HG03354 (cell line): ENCODE results near the gene DUOXA2.

ENCODE experiments used
- ATAC-seq: cut with Tn5 transposase; IDR thresholded peaks from one replicate; pipeline ENCODE4 v1.9.1; 2021; ENCODE audit warnings: mild to moderate bottlenecking; ENCODE audit not compliant: unreplicated experiment, poor library complexity, severe bottlenecking

Gene DUOXA2

DNA sequence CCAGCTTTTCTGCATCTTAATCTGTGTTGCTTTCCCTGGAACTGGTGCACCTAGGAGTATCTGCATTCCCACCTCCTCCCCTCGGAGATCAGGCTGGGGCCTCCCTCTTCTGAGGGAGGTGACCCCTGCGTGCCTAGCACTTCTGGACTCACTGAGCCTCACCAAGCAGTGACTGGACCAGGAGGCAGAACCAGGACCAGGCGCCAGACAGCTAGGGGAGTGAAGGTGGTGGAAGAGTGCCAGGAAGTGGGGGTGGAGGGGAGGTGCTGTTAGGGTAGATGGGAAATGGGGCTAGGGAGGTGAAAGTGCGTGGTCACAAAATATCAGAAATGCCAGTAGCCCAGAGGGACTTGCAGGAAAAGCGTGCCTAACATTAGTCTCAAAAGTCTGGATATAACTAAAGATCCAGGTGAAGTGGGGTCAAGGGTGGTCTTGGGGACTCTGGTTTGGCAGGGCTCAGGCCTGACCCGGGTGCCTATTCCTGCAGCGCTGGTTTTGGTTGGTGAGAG is 1.2 kb downstream of the DUOXA2 start:
- ATAC-seq = no peak

DNA sequence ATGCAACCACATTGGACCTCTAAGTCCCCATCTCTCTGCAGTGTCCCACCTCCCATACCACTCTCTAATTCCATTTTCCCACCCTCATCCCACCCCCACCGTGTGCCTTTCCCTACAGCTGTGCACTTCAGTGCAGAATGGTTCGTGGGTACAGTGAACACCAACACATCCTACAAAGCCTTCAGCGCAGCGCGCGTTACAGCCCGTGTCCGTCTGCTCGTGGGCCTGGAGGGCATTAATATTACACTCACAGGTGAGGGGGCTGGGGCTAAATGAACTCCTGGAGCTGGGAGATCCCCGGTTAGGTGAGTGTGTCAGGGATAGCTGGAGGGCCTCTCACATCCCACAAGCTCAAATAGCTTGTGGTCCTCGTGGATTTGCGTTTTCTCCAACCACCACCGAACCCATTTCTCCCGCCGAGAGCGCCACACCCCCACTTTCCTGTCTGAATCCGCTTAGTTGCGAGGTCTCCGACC is 1.9 kb downstream of the DUOXA2 start:
- no peak for ATAC-seq

DNA sequence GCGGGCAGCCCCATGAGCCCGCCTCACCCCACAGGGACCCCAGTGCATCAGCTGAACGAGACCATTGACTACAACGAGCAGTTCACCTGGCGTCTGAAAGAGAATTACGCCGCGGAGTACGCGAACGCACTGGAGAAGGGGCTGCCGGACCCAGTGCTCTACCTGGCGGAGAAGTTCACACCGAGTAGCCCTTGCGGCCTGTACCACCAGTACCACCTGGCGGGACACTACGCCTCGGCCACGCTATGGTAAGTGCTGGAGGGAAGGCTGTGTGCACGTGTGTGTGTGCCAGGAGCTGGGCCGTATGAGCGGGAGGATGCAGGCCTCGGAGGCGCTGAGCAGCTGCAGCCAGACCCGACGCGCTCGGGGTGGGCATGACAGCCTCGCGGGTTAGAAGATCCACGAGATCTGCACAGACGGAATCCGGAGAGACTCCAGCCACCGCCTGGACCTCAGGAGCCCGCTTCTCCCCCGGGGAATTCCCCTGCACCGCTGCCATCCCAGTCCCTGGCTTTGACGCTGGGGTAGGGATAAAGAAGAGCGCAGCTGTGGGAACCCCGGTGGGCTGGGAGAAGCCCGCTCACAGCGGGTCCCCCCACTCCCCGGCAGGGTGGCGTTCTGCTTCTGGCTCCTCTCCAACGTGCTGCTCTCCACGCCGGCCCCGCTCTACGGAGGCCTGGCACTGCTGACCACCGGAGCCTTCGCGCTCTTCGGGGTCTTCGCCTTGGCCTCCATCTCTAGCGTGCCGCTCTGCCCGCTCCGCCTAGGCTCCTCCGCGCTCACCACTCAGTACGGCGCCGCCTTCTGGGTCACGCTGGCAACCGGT is 2.6 kb downstream of the DUOXA2 start:
- ATAC-seq = no peak

DNA sequence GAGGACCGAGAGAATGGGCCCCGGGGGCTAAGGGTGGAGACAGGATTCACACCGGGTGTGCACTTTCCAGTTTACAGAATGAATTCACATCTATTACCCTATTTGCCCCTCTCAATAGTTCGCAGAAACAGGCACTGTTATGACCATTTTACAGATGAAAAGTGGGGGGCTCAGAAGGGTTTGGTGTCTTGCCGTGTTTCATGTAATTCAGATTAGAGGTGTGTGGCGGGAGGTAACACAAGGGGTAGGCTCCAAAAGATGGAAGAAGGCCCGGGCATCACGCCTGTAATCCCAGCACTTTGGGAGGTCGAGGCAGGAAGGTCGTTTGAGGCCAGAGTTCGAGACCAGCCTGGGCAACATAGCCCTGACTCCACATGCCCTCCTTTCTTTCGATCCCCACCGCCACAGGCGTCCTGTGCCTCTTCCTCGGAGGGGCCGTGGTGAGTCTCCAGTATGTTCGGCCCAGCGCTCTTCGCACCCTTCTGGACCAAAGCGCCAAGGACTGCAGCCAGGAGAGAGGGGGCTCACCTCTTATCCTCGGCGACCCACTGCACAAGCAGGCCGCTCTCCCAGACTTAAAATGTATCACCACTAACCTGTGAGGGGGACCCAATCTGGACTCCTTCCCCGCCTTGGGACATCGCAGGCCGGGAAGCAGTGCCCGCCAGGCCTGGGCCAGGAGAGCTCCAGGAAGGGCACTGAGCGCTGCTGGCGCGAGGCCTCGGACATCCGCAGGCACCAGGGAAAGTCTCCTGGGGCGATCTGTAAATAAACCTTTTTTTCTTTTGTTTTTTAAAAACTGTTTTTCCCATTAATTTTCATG is 3.4 kb downstream of the DUOXA2 start:
- ATAC-seq = peak; percentile 19

DNA sequence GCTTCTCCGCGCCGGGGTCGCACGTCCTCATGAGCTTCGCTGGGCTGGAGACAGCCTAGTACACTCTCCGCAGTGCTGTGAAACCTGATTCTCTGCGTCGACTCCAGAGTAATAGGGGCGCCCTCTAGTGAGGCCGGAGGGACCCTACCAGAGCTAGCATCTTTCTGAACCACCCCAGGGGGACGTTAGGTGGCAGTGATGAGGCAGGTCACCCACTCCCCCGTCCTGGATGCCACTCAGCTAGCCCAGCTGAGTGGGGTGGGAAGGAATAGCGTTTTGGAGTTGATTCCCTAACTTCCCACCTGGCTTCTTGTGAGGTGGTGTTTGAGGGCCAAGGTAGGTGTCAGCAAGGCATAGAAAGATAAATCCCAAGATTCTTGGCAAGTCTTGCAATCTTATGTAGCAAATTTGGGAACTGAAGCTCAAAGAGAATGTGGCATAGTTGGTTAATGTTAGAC is 4.0 kb downstream of the DUOXA2 start:
- peak; percentile 93 for ATAC-seq

DNA sequence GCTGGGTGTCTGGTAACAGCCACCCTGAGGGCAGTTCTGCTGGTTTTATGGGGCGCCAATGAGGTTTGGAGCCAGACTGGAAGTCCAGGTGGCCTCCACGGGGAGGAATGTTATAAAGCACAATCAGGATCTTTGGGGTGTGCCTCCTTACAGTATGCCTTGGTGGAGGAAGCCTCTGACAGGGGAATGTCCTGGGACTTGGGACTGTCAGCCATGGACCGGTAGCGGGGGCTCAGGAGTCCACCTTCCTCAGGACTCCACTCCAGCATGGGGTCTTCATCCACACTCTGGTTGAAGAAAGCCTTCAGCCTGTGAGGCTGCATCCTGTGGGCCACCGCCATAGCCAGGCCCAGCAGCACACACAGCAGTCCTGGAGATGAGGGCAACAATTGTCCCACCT is 4.9 kb downstream of the DUOXA2 start:
- ATAC-seq = no peak

DNA sequence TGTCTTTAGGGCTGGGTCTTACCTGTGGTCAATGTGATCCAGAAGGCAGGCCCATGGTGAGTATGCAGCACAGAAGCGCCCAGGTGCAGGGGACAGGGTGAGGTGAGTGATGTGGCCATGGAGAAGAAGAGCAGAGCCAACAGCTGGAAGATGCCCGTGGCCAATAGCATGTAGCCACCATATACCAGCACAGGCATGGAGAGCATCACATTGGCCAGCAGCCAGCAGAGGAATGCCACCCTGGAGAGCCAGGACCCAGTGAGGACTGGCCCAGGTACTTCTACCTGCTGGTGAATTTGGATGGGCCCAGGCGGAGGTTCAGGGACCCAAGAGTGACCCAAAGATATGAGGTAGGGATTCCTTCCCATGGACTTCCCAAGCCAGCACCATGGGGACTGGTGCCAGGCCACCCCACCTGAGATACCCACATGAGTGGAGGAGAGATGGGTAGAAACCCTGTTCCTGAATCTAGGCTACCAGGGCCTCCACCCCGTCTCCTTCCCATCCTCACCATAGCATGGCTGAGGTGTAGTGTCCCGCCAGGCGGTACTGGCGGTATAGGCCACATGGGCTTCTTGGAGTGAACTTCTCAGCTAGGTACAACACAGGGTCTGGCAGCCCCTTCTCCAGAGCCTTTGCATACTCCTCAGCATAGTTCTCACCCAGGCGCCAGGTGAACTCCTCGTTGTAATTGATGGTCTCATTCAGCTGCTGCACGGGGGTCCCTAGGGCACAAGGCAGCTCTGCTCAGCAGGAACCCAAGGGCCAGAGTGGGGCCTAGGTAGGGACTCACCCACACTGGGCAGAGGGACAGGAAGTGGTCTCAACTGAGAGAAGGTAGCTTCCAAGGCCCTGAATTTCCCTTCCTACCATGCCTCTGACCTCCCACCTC is 6.2 kb downstream of the DUOXA2 start:
- no peak for ATAC-seq

DNA sequence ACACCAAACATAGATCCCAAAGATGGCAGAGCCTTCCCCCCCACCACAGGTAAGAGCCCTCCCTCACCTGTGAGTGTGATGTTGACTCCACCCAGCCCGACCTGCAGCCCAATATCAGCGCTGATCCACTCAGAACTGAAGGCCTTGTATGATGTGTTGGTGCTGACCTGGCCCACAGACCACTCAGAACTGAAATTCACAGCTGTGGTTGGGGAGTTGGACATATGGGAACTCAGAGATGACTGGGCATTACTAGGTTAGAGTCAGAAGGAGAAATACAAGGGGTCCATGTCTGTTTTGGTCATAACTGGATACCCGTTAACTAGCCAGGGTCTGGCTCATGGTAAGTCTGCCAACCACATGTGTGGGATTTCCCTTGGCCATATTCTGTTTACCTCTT is 6.9 kb downstream of the DUOXA2 start:
- no peak for ATAC-seq

DNA sequence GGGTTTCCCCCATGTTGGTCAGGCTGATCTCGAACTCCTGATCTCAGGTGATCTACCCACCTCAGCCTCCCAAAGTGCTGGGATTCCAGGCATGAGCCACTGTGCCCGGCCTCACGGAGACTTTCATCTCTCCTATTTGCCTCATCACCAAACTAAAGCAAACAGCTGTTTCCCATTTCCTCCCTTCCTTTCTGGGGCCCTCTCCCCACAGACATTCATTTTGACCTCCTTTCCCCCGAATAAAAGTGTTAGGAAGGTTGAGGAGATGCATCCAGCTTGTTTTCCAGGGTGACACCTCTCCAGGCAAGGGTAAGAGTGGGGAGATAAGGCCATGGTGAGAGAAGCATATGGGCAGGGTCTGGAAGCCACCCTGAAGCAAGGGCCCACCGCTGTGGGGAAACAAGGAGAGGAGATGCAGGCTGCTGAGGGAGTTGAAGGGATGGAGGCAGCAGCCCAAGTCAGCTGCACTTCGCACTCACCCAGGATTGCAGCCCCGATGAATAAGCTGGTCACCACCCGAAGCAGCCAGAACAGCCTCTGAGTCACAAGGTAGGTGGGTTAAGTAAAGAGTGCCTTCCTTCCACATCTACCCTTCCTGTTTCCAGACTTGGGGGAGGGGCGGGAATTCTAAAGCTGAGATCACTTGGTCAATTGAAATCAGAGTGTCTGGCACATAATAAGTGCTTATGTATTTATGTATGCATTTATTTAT is 7.7 kb downstream of the DUOXA2 start:
- no peak for ATAC-seq

DNA sequence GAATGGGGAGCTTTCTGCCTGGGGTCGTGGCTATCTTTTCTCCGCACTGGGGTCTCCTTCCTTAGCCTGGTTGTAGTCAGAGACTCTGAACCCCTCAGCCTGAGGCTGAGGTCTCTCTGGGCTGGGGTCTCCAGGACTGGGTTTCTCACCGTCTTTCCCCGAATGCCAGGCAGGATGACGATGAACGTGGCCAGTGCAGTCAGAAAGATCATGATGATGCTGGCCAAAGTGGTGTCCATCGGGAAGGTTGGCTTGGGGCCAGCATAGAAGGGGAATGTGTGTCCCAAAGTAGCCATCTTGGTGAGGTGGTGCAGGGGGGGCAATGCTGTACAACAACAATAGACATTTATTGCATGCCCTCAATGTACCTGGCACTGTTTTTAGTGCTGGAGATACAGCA is 8.6 kb downstream of the DUOXA2 start:
- ATAC-seq = no peak

DNA sequence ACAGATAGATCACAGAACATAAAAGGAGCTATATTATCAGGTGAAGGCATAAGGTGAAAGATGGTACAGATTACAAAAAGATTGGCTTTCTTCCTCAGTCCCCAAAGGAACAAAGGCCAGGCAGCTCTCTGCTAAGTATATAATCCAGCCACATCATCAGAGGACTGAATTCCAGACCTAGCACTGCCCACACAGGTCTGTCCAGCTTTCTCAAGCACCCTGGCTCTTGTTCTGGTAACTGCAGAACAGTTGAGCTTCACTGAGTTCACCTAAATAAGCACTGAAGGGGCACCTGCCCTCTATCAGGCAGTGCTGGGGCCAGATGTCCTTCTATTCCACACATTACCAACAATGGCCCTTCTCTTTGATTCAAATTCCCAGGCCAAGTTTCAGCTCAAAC is 9.3 kb downstream of the DUOXA2 start:
- ATAC-seq = no peak

DNA sequence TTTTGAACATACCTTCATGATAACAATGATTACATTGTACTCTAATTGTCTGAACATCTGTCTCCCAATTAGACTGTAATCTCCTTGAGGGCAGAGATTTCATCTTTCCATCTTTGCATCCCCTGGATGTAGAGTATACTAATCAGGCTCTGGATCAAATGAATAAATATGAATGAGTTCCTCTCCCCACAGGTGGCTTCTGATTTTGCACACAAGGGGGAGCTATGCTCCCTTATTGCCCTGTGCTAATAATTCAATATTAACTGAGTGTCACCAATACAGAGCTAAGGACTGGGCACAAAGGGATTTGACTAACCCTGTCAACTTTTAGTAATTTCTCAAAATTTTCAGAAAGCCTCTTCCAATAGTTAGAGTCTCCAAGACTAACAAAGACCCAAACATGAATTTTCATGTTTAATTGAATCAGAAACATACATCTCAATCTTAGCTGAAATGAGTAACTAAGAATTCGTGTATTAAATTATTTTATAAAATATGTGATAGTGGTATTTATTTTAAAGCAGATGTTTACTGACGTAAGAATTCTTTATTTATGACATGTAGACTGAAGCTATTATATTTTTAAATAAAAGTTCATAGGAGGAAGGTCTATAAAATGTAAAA is 12.5 kb downstream of the DUOXA2 start:
- ATAC-seq = peak; percentile 43

DNA sequence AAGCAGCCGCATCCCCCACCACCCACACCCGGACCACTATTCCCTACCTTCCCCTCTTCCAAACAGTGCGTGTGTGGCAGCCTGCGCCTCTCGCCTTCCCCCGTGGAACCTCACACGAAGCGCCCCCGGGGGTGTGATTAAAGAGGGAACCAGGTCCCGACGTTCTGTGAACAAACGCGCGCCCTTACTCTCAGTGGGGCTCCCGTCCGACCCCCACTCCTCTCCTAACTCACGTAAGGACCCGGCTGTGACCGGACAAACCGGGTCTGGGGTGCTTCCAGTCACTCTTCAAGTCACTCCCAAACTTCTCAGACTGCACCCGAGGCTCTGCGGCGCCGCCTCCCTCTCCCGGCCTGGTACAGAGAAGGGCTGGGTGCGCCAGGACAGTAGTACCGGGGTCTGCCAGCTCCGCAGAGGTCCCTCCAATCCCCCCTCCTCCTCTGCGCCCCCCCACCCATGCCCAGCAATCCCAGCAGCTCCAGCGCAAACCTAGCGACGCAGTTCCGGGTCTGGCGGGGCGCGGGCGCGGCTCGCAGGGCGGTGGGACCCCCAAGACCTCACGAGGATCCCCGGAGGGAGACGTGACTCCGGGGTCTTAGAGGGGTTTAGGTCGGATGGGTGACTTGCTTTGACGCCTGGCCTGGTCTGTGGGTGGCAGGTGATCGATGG is 15.0 kb downstream of the DUOXA2 start:
- ATAC-seq = no peak

DNA sequence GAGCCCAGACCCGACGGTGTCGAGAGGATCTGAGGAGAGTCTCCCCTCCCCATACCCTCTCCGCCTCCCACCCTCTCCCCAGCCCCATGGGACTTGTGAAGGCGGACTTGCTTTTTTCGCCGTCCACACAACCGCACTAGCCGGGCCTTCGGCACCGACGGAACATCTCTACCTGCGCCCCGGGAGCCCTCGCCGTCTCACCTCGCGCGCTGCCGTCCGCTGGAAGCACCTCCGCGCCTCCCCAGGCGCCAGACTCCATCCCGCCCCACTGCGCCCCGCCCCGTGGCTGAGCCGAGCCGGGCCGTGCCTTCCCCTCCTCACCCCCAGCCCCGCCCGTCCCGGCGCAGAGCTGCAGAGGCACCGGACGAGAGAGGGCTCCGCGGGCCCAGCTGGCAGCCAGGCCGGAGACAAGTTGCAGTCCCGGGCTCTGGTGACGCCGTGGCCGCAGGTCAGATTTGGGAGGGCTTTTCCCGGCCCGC is 15.6 kb downstream of the DUOXA2 start, which contains the start of the genes DUOX1 and DUOXA1:
Gene DUOX1, plus strand, starts transcription at position 344 of the 479 bp plus-strand sequence. CDS start 1,973 bp downstream, outside the sequence.
Gene DUOXA1, minus strand, starts transcription at position 229 of the 479 bp plus-strand sequence. CDS start 6,865 bp downstream, outside the sequence.
- ATAC-seq = no peak

DNA sequence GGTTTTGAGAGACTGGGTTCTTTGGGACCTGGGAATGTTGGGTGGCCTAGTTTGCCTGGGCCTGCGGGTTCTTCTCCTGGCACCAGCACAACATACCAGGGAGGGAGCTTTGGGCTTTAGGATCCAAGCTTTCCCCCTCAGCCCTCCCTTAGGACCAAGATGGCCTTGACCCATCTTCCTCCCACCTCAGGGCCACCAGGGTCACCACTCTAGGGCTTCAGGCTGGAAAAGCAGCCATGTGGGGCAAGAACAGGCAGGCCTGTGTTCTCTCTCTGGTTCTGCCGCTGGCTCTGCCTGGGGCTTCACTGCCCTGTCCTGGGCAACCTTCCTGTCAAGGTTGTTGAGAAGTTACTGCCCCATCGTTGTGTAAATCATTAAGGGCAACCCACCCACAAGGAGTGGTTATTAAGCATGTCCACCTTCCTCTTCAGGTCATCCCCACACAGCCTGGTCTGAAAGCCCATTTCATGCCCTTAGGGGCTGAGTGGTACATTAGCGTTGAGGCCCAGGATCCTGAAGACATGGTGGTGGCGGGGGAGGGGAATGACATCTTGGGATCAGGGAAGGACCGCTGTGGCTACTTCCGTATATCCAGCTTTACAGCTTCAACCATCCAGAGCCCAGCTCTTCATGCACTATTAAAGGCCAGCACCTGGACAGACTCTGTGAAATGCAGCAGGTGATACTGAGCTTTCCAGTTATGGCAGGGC is 16.3 kb downstream of the DUOXA2 start:
- no peak for ATAC-seq

DNA sequence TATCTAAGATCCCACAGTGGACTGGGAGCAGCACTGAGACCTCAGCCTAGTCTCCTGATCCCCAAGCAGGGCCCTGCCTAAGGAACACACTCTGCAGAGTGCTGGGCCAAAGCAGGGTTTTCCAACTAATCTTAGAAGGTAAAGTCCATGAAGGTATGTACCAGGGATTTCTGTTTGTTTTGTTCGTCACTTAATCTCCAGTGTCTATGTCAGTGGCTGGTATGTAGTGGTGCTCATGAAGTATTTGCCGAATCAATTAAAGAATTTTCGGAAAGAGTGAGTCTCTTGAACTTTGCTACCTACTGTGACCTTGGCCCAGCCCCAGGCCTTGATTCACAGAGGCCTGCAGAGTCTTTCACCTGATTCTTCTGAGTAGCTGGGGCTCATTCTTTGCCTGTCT is 17.4 kb downstream of the DUOXA2 start:
- no peak for ATAC-seq
